T-helper 2 cell treated with Interferon-gamma antibody and Interleukin-4, amounts not matched to agents 5 μg/mL and 100 μg/mL, for 36 hours (primary cell): Measurements from ENCODE around the gene DIP2C.
"Not testable (repeated sequence)": the region's sequence is repeated elsewhere in the genome, so short reads cannot be mapped to it uniquely, and the experiment has no call there.

Experiments used
- DNase-seq: peaks from one replicate; pipeline ENCODE4 v3.0.0; 2021; ENCODE audit warnings: low spot score
- H3K27ac Mint-ChIP-seq: one replicate; pipeline ENCODE4 v1.8.0; 2021; ENCODE audit warnings: mild to moderate bottlenecking, mixed read lengths
- H3K27me3 Mint-ChIP-seq: one replicate; pipeline ENCODE4 v1.8.0; 2021; ENCODE audit warnings: low read depth, mixed read lengths
- H3K36me3 Mint-ChIP-seq: one replicate; pipeline ENCODE4 v1.8.0; 2021; ENCODE audit warnings: low read depth, mixed read lengths
- H3K4me1 Mint-ChIP-seq: one replicate; pipeline ENCODE4 v1.8.0; 2021; ENCODE audit warnings: low read depth, mixed read lengths
- H3K4me3 Mint-ChIP-seq: one replicate; pipeline ENCODE4 v1.8.0; 2022; ENCODE audit warnings: mild to moderate bottlenecking, moderate library complexity, mixed read lengths
- H3K9me3 Mint-ChIP-seq: one replicate; pipeline ENCODE4 v1.8.0; 2021; ENCODE audit warnings: mixed read lengths

The DIP2C gene

DNA sequence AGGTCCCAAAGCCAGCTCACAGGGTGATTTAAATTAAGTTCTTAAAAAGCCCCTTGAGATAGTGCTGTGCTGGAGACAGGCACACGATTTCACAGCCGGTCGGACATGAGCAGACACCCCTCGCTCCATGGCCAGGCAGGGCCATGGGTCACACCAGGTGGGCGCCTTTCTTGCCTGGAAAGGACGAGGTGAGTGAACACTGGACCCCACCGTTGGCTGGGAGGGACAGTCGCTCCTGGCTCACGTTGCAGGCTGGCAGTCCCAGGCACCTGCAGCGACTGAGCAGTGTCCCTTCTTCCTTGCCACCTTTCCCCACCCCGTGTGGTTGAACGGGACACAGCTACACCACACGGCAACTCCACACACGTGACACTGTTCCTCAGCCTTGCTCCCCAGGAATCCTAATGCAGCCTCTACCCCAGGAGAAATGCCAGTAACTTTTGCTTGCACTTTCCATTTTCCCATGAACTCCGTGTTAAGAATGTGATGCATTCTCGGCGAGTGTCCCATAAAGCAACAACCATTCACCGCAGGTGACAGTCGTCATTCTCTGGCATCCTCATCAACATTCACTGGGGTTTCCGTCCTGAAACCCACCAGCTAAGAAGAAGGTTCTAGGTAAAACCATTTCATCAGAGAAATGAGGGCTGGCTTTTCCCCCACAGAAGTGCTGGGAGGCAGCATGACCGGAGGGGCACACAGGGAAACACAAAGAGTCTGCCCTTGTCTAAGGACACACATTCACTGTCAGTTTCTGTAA is 336.8 kb downstream of the DIP2C start:
- no peak overlapping the region for H3K27ac Mint-ChIP-seq
- no peak for DNase-seq

DNA sequence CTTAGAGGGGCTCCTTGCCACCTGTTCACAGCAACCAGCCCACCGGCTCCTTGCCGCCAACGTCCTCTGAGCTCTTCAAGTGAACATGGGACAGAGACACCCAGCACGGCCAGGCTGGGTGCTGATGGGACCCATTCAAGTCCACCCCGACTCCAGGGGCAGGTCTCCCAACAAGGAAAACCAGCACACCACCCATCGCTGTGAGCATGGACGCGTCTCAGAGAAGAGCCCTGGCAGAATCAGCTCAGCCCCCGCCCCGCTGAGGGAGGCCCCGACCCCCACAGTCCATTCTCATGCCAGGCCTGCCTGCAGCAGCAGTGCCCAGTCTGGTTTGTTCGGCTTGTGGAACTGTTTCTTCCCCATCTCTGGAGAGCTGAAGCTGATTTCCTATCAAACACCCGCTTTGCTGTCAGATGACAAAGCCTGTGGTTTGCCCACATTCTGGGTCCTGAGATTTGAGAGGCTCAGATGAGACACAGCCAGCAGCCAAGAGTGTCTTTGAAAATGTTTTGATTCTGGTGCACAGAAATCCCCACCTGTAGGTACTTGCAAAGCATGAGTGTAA is 337.6 kb downstream of the DIP2C start:
- H3K27ac Mint-ChIP-seq: no peak overlapping the region
- DNase-seq: no peak
- no peak overlapping the region for H3K4me3 Mint-ChIP-seq

More for the DNA sequence above, 336.8 kb downstream of the DIP2C start:
- Mint-ChIP-seq H3K27me3 (no peaks in the 10 kb centered on the region), H3K4me3 (no peak overlapping the region), H3K36me3 (peaks cover 2% of the 10 kb centered on the region), H3K9me3 (peaks cover 3% of the 10 kb centered on the region), H3K4me1 (no peaks in the 10 kb centered on the region)

GRCh38 chr10:350981-351501 is 338.4 kb downstream of the DIP2C start:
- Mint-ChIP-seq H3K27ac (no peak overlapping the region), H3K9me3 (peaks cover 8% of the 10 kb centered on the region), H3K4me3 (no peak overlapping the region), H3K4me1 (no peaks in the 10 kb centered on the region), H3K27me3 (no peaks in the 10 kb centered on the region), H3K36me3 (peaks cover 2% of the 10 kb centered on the region)
- no peak for DNase-seq

More for the DNA sequence above, 337.6 kb downstream of the DIP2C start:
- peaks cover 8% of the 10 kb centered on the region for H3K9me3 Mint-ChIP-seq
- no peaks in the 10 kb centered on the region for H3K27me3 Mint-ChIP-seq
- H3K36me3 Mint-ChIP-seq: peaks cover 2% of the 10 kb centered on the region
- no peaks in the 10 kb centered on the region for H3K4me1 Mint-ChIP-seq

- H3K36me3 Mint-ChIP-seq: peaks cover 2% of the 10 kb centered on the region
- H3K27ac Mint-ChIP-seq: no peak overlapping the region
- H3K27me3 Mint-ChIP-seq: no peaks in the 10 kb centered on the region
- H3K9me3 Mint-ChIP-seq: peaks cover 8% of the 10 kb centered on the region
- DNase-seq: no peak
- no peaks in the 10 kb centered on the region for H3K4me1 Mint-ChIP-seq
- no peak overlapping the region for H3K4me3 Mint-ChIP-seq
These were observed 340.4 kb downstream of the DIP2C start for GRCh38 chr10:349081-349480.

- peaks cover 2% of the 10 kb centered on the region for H3K36me3 Mint-ChIP-seq
- DNase-seq: no peak
- no peaks in the 10 kb centered on the region for H3K4me1 Mint-ChIP-seq
- H3K27me3 Mint-ChIP-seq: no peaks in the 10 kb centered on the region
- H3K4me3 Mint-ChIP-seq: no peak overlapping the region
- no peak overlapping the region for H3K27ac Mint-ChIP-seq
- peaks cover 8% of the 10 kb centered on the region for H3K9me3 Mint-ChIP-seq
These were observed 341.0 kb downstream of the DIP2C start for GRCh38 chr10:348456-348855.

DNA sequence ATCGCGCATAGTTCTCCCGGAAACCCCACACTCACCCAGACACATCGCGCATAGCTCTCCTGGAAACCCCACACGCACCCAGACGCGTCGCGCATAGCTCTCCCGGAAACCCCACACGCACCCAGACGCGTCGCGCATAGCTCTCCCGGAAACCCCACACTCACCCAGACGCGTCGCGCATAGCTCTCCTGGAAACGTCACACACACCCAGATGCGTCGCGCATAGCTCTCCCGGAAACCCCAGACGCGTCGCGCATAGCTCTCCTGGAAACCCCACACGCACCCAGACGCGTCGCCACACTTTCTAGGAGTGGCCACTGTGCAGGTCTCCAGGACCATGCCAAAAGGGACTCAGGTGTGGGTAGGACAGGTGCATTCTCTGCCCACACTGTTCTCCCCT is 341.7 kb downstream of the DIP2C start:
- H3K4me1 Mint-ChIP-seq, DNase-seq, H3K4me3 Mint-ChIP-seq, H3K27ac Mint-ChIP-seq, H3K27me3 Mint-ChIP-seq, H3K9me3 Mint-ChIP-seq, H3K36me3 Mint-ChIP-seq: not testable (repeated sequence)

DNA sequence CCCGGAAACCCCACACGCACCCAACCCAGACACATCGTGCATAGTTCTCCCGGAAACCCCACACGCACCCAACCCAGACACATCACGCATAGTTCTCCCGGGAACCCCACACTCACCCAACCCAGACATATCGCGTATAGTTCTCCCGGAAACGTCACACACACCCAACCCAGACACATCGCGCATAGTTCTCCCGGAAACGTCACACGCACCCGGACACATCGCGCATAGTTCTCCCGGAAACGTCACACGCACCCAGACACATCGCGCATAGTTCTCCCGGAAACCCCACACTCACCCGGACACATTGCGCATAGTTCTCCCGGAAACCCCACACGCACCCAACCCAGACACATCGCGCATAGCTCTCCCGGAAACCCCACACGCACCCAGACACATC is 342.3 kb downstream of the DIP2C start:
- H3K36me3 Mint-ChIP-seq, H3K27ac Mint-ChIP-seq, H3K9me3 Mint-ChIP-seq, DNase-seq, H3K4me3 Mint-ChIP-seq, H3K4me1 Mint-ChIP-seq, H3K27me3 Mint-ChIP-seq: not testable (repeated sequence)

DNA sequence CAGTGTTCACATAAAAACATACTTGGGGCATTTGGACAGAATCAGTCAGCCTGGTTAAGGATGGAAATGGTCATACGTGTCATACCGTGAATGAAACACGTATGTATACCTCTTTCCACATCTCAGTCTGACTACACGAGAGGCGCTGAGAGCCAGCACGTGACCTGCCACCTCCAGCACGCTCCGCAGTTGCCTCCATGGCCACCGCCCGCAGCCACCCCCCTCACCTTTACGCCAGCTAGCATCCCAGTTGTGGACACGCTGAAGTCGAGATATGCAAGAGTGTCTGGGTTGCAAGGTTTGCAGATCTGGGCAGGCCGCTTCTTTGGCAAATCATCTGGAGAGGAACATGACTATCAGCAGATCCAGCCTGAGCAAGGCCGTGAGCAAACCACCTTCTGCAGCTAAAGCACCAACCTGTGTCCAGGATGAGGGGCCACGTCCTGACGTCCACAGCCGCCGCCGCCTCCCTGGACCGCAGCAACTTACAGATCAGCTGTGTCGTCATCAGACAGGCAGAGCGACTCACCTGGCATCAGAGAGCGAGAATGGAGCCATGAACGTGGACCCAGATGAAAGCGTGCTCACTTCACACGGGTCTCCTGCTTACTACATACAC is 344.8 kb downstream of the DIP2C start:
- Mint-ChIP-seq H3K9me3 (peaks cover 8% of the 10 kb centered on the region), H3K27me3 (no peaks in the 10 kb centered on the region), H3K36me3 (peaks cover 2% of the 10 kb centered on the region), H3K27ac (no peak overlapping the region), H3K4me1 (no peaks in the 10 kb centered on the region), H3K4me3 (no peak overlapping the region)
- DNase-seq: no peak

- Mint-ChIP-seq H3K27ac (no peak overlapping the region), H3K4me1 (no peaks in the 10 kb centered on the region), H3K36me3 (peaks cover 2% of the 10 kb centered on the region), H3K4me3 (no peak overlapping the region), H3K9me3 (peaks cover 8% of the 10 kb centered on the region), H3K27me3 (no peaks in the 10 kb centered on the region)
- DNase-seq: no peak
These were observed 345.9 kb downstream of the DIP2C start for GRCh38 chr10:343231-344220.

DNA sequence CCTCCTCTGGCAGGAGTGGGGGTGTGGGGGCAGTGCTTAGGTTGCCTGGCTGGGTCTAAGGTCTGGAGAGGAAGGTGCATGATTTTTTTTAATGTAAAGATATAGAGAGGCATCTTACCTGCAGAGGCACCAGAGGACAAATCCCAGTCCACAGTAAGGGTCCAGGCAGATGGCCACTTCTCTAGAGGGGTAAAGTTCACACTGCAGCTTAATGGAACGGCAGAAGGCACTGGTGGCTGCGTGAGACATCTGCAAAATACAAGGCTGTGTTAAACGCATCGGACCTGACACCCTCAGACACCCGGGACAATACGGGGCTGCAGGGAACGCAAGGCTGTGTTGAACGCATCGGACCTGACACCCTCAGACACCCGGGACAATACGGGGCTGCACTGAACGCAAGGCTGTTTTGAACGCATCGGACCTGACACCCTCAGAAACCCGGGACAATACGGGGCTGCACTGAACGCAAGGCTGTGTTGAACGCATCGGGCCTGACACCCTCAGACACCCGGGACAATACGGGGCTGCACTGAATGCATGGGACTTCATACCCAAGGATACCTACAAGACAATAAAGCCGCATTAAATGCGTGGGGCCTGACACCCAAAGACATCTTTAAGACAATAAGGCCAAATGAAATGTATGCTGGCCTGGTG is 348.3 kb downstream of the DIP2C start:
- H3K27me3 Mint-ChIP-seq: no peaks in the 10 kb centered on the region
- DNase-seq: no peak
- no peak overlapping the region for H3K4me3 Mint-ChIP-seq
- no peak overlapping the region for H3K27ac Mint-ChIP-seq
- H3K36me3 Mint-ChIP-seq: no peaks in the 10 kb centered on the region
- no peaks in the 10 kb centered on the region for H3K9me3 Mint-ChIP-seq
- H3K4me1 Mint-ChIP-seq: no peaks in the 10 kb centered on the region

GRCh38 chr10:340646-341045 is 348.8 kb downstream of the DIP2C start:
- no peak for DNase-seq
- no peaks in the 10 kb centered on the region for H3K4me1 Mint-ChIP-seq
- no peaks in the 10 kb centered on the region for H3K36me3 Mint-ChIP-seq
- H3K27ac Mint-ChIP-seq: no peak overlapping the region
- H3K27me3 Mint-ChIP-seq: no peaks in the 10 kb centered on the region
- no peak overlapping the region for H3K4me3 Mint-ChIP-seq
- H3K9me3 Mint-ChIP-seq: no peaks in the 10 kb centered on the region

DNA sequence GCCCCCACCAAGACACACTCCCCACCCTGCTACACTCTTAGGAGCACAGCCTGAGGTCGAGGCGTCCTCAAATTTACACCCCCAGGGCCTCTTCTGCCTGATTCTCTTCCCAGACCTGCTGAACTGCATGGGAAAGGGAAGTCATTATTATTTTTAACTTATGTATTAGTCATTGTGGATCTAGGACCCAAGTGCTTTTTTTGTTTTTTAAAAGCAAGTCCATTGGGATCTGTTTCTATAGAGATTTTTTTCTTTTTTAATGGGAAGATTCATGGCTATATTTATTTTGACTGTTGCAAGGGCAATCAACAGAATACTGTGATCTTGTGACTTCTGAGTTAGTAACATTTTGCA is 350.5 kb downstream of the DIP2C start:
- Mint-ChIP-seq H3K27ac (no peak overlapping the region), H3K9me3 (no peaks in the 10 kb centered on the region), H3K36me3 (no peaks in the 10 kb centered on the region), H3K27me3 (no peaks in the 10 kb centered on the region), H3K4me3 (no peak overlapping the region), H3K4me1 (peaks cover 2% of the 10 kb centered on the region)
- no peak for DNase-seq
